Prostate gland (tissue), 2 donors: ENCODE data around the gene FIBCD1. TPM values are rescaled to one million over a fixed set of nuclear protein-coding genes. Genes with fewer than 3 reads are reported as not detected.

Source experiments
- DNase-seq: peaks from one replicate; pipeline ENCODE4 v3.0.0-alpha.2; 2019; ENCODE audit warnings: low spot score
- H3K27ac ChIP-seq, 2 donors: fragments of 200-600 bp; sonication (generic); 2 replicates each; pipeline ENCODE4 v1.5.1; 2017 to 2019
- H3K27me3 ChIP-seq: fragments of 200-600 bp; sonication (generic); replicated peaks from 2 replicates; pipeline ENCODE4 v1.5.1; 2019; ENCODE audit not compliant: insufficient read depth
- H3K36me3 ChIP-seq, 2 donors: fragments of 200-600 bp; sonication (generic); 1 replicate in 1 of 2; 2 replicates in 1 of 2; pipeline versions ENCODE4 v1.5.1 to v1.8.1; 2017 to 2019
- H3K4me1 ChIP-seq: fragments of 200-600 bp; sonication (generic); replicated peaks from 2 replicates; pipeline ENCODE4 v1.5.1; 2019
- H3K4me3 ChIP-seq, 2 donors: fragments of 200-600 bp; sonication (generic); 2 replicates each; pipeline ENCODE4 v1.5.1; 2017 to 2019
- H3K9me3 ChIP-seq: fragments of 200-600 bp; sonication (generic); 2 replicates; pipeline ENCODE4 v1.5.1; 2017
- POLR2A ChIP-seq: fragments of 450-650 bp; IDR thresholded peaks from one replicate; pipeline ENCODE4 v1.6.1; 2016; ENCODE audit warnings: antibody characterized with exemption, mild to moderate bottlenecking
- POLR2AphosphoS5 ChIP-seq: sonication (generic); formaldehyde crosslinking; IDR thresholded peaks from one replicate; pipeline ENCODE4 v1.6.1; 2017; ENCODE audit warnings: antibody characterized with exemption
- WGBS: methylation state at CpG from one replicate; pipeline ENCODE4 v1.1.5; 2018; 5-methylcytosine and 5-hydroxymethylcytosine counted together
- intact Hi-C: fragments of 100-400 bp; cut with DNase I; formaldehyde crosslinking; loops from one replicate; pipeline ENCODE4 v1.14.2; 2022
- total RNA-seq, 2 donors: library from RNA; depleted of rRNA; stranded (reverse); fragments of >200 nt; gene quantifications; one replicate each; pipeline ENCODE4 v1.1.0, GENCODE V29; 2016
- TF ChIP-seq, protein P1 (sequence below), 4 experiments: fragments of 200-600 bp in 2 of 4; fragments of 450-650 bp in 2 of 4; sonication (generic) in 2 of 4; IDR thresholded peaks; 1 replicate in 3 of 4; 2 replicates in 1 of 4; pipeline ENCODE4 v1.5.1; 2016 to 2019; ENCODE audit warnings: antibody characterized with exemption in 4 of 4, mild to moderate bottlenecking in 2 of 4, moderate library complexity in 2 of 4

FIBCD1 gene
- total RNA-seq, 2 donors from 2014 or later, result 0.36 to 13.2 TPM

DNA sequence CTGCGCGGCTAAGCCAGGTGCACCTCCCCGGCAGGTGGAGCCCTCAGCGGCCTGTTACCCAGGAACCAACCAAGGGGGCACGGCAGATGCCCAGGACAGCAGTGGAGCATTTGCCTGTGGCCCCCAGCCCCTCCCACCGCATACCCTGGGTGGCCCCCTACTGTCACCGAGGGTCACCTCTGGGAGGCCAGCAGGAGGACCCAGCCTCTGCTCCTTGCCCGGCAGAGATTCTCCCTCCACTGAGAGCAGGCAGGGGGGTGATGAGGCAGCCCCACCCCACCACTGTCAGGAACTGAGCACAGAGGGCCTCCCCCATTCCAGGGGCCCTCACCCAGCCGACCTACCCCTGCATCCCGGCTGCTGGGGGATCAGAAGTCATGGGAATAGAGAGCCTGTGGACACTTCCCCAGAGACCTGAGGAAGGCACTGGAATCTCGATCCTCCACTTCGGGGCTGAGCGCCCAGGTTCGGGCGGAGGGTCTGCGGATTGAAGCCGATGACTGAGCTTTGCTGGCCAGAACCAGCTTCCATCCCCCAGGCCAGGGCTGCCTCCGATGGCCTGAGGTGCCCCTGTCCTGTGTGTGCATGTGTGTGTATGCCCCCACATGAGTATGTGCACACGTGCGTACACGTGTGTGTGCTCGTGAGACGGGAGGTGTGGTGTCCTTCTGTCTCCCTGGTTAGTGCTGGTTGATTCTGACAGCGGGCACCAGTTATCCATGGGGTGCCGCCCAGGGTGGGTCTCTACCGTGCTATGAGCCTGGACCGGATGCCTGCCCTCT lies 42.6 kb downstream of the FIBCD1 start, which contains the start of gene QRFP:
Gene QRFP (minus strand): TSS at position 580 of the 782 bp plus-strand sequence. CDS start 2,974 bp downstream, outside the sequence.
- no peak for DNase-seq
- 73% methylated on average over 24 of the region's 27 CpGs for WGBS
- TF ChIP-seq POLR2AphosphoS5 (no peak), POLR2A (no peak)
- TF ChIP-seq, protein P1, sequence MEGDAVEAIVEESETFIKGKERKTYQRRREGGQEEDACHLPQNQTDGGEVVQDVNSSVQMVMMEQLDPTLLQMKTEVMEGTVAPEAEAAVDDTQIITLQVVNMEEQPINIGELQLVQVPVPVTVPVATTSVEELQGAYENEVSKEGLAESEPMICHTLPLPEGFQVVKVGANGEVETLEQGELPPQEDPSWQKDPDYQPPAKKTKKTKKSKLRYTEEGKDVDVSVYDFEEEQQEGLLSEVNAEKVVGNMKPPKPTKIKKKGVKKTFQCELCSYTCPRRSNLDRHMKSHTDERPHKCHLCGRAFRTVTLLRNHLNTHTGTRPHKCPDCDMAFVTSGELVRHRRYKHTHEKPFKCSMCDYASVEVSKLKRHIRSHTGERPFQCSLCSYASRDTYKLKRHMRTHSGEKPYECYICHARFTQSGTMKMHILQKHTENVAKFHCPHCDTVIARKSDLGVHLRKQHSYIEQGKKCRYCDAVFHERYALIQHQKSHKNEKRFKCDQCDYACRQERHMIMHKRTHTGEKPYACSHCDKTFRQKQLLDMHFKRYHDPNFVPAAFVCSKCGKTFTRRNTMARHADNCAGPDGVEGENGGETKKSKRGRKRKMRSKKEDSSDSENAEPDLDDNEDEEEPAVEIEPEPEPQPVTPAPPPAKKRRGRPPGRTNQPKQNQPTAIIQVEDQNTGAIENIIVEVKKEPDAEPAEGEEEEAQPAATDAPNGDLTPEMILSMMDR (IDR thresholded peaks at IDR 0.05), result no peak
- H3K27me3 ChIP-seq, result no peaks in the 10 kb centered on the region
- H3K27ac ChIP-seq, result peak within 1 kb of the TSS in 1 of 2 donors; percentile 64
- no peaks in the 10 kb centered on the region for H3K36me3 ChIP-seq
- peaks cover 15% of the 10 kb centered on the region for H3K4me1 ChIP-seq
- H3K4me3 ChIP-seq, result no peak within 1 kb of the TSS
- H3K9me3 ChIP-seq, result no peaks in the 10 kb centered on the region
- intact Hi-C loops, result no loop called here

DNA sequence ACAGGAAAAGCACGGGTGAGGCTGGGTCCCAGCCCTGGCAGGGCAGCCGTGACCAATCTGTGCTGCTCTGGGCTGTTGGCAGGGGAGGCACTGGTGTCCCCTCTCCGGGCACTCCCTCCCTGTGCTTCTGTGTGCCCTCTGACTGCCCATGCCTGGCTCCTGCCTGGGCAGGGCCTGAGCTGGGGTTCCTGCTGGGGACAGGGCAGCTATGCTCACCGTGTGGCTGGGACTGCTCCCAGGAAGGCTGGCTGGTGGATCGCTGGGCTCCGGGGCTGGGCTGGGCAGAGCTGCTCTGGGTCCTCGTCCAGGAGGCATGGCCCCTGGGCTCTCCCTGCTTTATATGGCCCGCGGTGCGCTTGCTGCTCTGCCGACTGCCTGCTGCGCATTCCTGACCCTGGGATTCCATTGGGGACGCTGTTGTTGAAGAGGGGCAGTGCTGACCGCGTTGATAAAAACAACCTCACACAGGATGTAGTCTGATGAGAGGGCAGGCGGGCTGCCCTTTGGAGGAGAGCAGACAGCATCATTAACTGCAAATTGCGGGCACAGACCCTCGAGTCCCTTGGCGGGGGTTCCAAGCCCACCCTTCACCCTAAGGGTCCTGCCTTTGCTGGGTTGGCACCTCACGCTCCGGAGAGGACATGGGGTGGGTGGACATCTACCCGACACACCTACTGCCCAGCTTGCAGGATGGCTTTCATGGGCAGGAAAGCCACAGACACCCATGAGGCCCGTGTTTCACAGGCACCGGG lies 43.4 kb downstream of the FIBCD1 start:
- no peaks in the 10 kb centered on the region for H3K27me3 ChIP-seq
- no peaks in the 10 kb centered on the region for H3K9me3 ChIP-seq
- TF ChIP-seq POLR2AphosphoS5, result no peak
- TF ChIP-seq, protein P1 (IDR thresholded peaks at IDR 0.05), result no peak
- no peak overlapping the region for H3K4me3 ChIP-seq
- DNase-seq, result no peak
- H3K27ac ChIP-seq, result peak overlapping the region in 1 of 2 donors; percentile 64
- WGBS, result 57% methylated on average over 22 of the region's 24 CpGs
- H3K36me3 ChIP-seq, result no peaks in the 10 kb centered on the region
- intact Hi-C loops, result no loop called here
- peaks cover 15% of the 10 kb centered on the region for H3K4me1 ChIP-seq

DNA sequence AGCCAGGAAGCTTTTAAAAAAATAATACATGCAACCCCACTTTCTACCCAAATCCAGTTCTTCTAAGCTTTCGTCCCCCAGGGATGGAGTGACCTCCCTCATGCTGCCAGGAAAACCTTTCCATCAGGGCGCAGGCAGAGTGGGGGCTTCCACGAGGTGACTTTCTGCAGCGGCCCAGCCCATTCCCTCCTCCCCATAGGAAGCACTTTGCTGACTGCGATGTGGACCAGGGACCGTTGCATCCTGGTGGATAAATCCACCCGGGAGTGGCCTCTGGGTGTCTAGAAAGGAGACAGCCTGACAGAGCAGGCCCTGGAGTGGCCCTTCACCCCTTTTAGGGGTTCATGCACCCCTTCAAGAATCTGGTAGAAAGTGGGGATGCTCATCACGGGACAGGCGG lies 44.0 kb downstream of the FIBCD1 start:
- intact Hi-C loops, result no loop called here
- peak overlapping the region; percentile 64 to 88 for H3K27ac ChIP-seq

DNA sequence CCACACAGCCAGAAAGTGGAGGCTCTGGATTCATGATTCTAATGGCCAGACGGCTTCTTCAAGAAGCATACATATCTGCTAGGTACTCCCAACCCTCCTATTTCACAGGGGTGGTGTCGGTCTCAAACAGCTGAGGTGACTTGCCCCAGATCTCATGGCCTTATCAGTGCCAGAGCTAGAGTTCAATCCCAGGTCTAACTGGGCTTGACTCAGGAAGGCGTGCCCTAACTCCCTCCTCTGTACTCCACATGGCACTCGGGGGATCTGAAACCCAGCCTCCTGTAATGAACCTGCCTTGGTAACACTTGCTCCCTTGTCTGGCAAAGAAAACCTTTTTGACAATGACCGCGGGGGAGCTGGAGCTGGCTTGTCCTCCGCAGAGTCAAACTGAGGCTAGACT lies 44.5 kb downstream of the FIBCD1 start:
- intact Hi-C loops, result no loop called here
- Histone ChIP-seq H3K9me3 (no peaks in the 10 kb centered on the region), H3K27me3 (no peaks in the 10 kb centered on the region), H3K27ac (peak overlapping the region; percentile 64 to 88), H3K4me3 (no peak overlapping the region), H3K36me3 (no peaks in the 10 kb centered on the region), H3K4me1 (peaks cover 15% of the 10 kb centered on the region)
- WGBS, result 33% methylated on average over 7 of the region's 7 CpGs
- TF ChIP-seq, protein P1 (IDR thresholded peaks at IDR 0.05), result no peak
- TF ChIP-seq POLR2AphosphoS5 (no peak), POLR2A (no peak)
- DNase-seq, result no peak

More for the DNA sequence above, 44.0 kb downstream of the FIBCD1 start:
- Histone ChIP-seq H3K9me3 (no peaks in the 10 kb centered on the region), H3K36me3 (no peaks in the 10 kb centered on the region), H3K4me3 (no peak overlapping the region), H3K4me1 (peaks cover 15% of the 10 kb centered on the region), H3K27me3 (no peaks in the 10 kb centered on the region)
- 68% methylated on average over 9 of the region's 9 CpGs for WGBS
- TF ChIP-seq POLR2A (no peak), POLR2AphosphoS5 (no peak)
- TF ChIP-seq, protein P1 (IDR thresholded peaks at IDR 0.05), result no peak
- no peak for DNase-seq
